ENCODE results near the gene SASH1.

DNA sequence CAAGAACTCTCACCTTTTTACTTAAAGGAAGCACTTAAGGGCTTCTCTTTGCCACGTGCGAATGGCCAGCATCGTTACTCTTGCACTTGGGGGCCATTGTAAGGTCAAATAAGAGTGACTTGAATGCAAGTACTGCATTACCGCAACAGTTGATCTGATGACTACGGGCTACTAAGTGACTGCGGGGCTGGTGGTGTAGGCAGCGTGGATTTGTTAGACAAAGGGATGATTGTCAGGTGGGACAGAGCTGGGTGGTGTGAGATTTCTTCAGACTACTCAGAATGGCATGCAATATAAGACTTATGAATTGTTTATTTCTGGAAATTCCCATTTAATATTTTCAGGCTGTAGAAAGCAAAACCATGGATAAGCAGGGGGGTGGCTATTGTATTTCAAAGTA lies 204.5 kb downstream of the SASH1 start:
- TF ChIP-seq HDGF (IDR thresholded peaks at IDR 0.05; ENCODE audit: borderline replicate concordance) (no peak), L3MBTL2 (conservative IDR thresholded peaks at IDR 0.05) (no peak), BHLHE40 (IDR thresholded peaks at IDR 0.05; ENCODE audit: borderline replicate concordance) (no peak), FOXA1 (IDR thresholded peaks at IDR 0.05) (no peak), SUZ12 (IDR thresholded peaks at IDR 0.05) (no peak), ARNT (IDR thresholded peaks at IDR 0.05) (no peak), TARDBP (IDR thresholded peaks at IDR 0.05) (no peak), FOXM1 (IDR thresholded peaks at IDR 0.05; ENCODE audit: borderline replicate concordance) (no peak), LEF1 (IDR thresholded peaks at IDR 0.05; ENCODE audit: borderline replicate concordance) (no peak), NFRKB (IDR thresholded peaks at IDR 0.05) (no peak)
